Large intestine (tissue), 3 donors: Measurements from ENCODE around the gene ZBTB47. TPM values are rescaled to one million over a fixed set of nuclear protein-coding genes. Genes with fewer than 3 reads are reported as not detected.

ENCODE experiments used
- DNase-seq, 2 donors: peaks; one replicate each; pipeline versions ENCODE4 v3.0.0 to v3.0.0-alpha.2; 2013
- H3K27ac ChIP-seq: one replicate; pipeline ENCODE4 v1.5.1; 2013; ENCODE audit warnings: low read length
- H3K27me3 ChIP-seq: 2 replicates; pipeline ENCODE4 v1.6.1; 2013; ENCODE audit warnings: low read length; ENCODE audit not compliant: control insufficient read depth, insufficient read depth
- H3K36me3 ChIP-seq: 2 replicates; pipeline ENCODE4 v1.6.1; 2013; ENCODE audit warnings: low read length; ENCODE audit not compliant: control insufficient read depth, insufficient read depth
- H3K4me1 ChIP-seq: one replicate; pipeline ENCODE4 v1.6.1; 2013; ENCODE audit warnings: low read length; ENCODE audit not compliant: control insufficient read depth, insufficient read depth
- H3K4me3 ChIP-seq: one replicate; pipeline ENCODE4 v1.5.1; 2013; ENCODE audit warnings: low read length
- H3K9me3 ChIP-seq: one replicate; pipeline ENCODE4 v1.6.1; 2013; ENCODE audit warnings: mild to moderate bottlenecking, low read depth, low read length, moderate library complexity; ENCODE audit not compliant: control insufficient read depth
- WGBS: methylation state at CpG from one replicate; pipeline ENCODE4 v1.1.5; 2013; ENCODE audit warnings: low lambda C conversion rate; ENCODE audit not compliant: insufficient coverage; 5-methylcytosine and 5-hydroxymethylcytosine counted together
- polyA plus RNA-seq: library from polyadenylated mRNA; unstranded; fragments of 120-200 nt; gene quantifications from one replicate; pipeline ENCODE4 v1.2.1, GENCODE V29; 2013

The ZBTB47 gene
- polyA plus RNA-seq, 1 donor = 12.5 TPM

GRCh38 chr3:42635111-42635510 lies 18.4 kb upstream of the ZBTB47 start:
- Histone ChIP-seq H3K27me3 (no peaks in the 10 kb centered on the region), H3K4me3 (no peak overlapping the region), H3K9me3 (no peaks in the 10 kb centered on the region), H3K27ac (no peak overlapping the region), H3K36me3 (peaks cover 87% of the 10 kb centered on the region), H3K4me1 (no peaks in the 10 kb centered on the region)
- no peak for DNase-seq
- WGBS = no CpG with 5 or more reads among the region's 2 CpGs

- Histone ChIP-seq H3K4me1 (no peaks in the 10 kb centered on the region), H3K27me3 (no peaks in the 10 kb centered on the region), H3K36me3 (peaks cover 83% of the 10 kb centered on the region), H3K4me3 (no peak overlapping the region), H3K9me3 (no peaks in the 10 kb centered on the region), H3K27ac (no peak overlapping the region)
- no peak for DNase-seq
- WGBS = 93% methylated on average over 2 of the region's 6 CpGs
These were observed 16.5 kb upstream of the ZBTB47 start for GRCh38 chr3:42637001-42637400.

- no peak overlapping the region for H3K27ac ChIP-seq
- no peak overlapping the region for H3K4me3 ChIP-seq
- no peak for DNase-seq
- peaks cover 85% of the 10 kb centered on the region for H3K36me3 ChIP-seq
- H3K27me3 ChIP-seq = no peaks in the 10 kb centered on the region
- H3K9me3 ChIP-seq = no peaks in the 10 kb centered on the region
- no peaks in the 10 kb centered on the region for H3K4me1 ChIP-seq
- WGBS = 100% methylated on average over 1 of the region's 6 CpGs
These were observed 15.1 kb upstream of the ZBTB47 start for GRCh38 chr3:42638339-42638842.

- Histone ChIP-seq H3K4me1 (no peaks in the 10 kb centered on the region), H3K27ac (no peak overlapping the region), H3K27me3 (no peaks in the 10 kb centered on the region), H3K36me3 (peaks cover 86% of the 10 kb centered on the region), H3K4me3 (no peak overlapping the region), H3K9me3 (no peaks in the 10 kb centered on the region)
- WGBS = 94% methylated on average over 5 of the region's 6 CpGs
- no peak for DNase-seq
These were observed 14.3 kb upstream of the ZBTB47 start for GRCh38 chr3:42639192-42639591.

- H3K4me1 ChIP-seq = no peaks in the 10 kb centered on the region
- peaks cover 90% of the 10 kb centered on the region for H3K36me3 ChIP-seq
- no peaks in the 10 kb centered on the region for H3K27me3 ChIP-seq
- H3K27ac ChIP-seq = no peak overlapping the region
- DNase-seq = no peak
- H3K4me3 ChIP-seq = no peak overlapping the region
- no peaks in the 10 kb centered on the region for H3K9me3 ChIP-seq
These were observed 13.4 kb upstream of the ZBTB47 start for GRCh38 chr3:42640129-42640528.

- WGBS = 100% methylated on average over 1 of the region's 6 CpGs
- Histone ChIP-seq H3K9me3 (no peaks in the 10 kb centered on the region), H3K4me3 (no peak overlapping the region), H3K27me3 (no peaks in the 10 kb centered on the region), H3K27ac (no peak overlapping the region), H3K36me3 (peaks cover 88% of the 10 kb centered on the region), H3K4me1 (no peaks in the 10 kb centered on the region)
- no peak for DNase-seq
These were observed 12.6 kb upstream of the ZBTB47 start for GRCh38 chr3:42640771-42641370.

GRCh38 chr3:42647821-42648459 lies 5.6 kb upstream of the ZBTB47 start:
- DNase-seq = no peak
- Histone ChIP-seq H3K4me1 (peaks cover 8% of the 10 kb centered on the region), H3K36me3 (peaks cover 55% of the 10 kb centered on the region), H3K9me3 (no peaks in the 10 kb centered on the region), H3K27me3 (no peaks in the 10 kb centered on the region), H3K27ac (no peak overlapping the region), H3K4me3 (no peak overlapping the region)
- no CpG with 5 or more reads among the region's 5 CpGs for WGBS

- WGBS = no CpG with 5 or more reads among the region's 2 CpGs
- no peak for DNase-seq
- Histone ChIP-seq H3K4me1 (peaks cover 15% of the 10 kb centered on the region), H3K27ac (no peak overlapping the region), H3K36me3 (peaks cover 45% of the 10 kb centered on the region), H3K27me3 (no peaks in the 10 kb centered on the region), H3K9me3 (no peaks in the 10 kb centered on the region), H3K4me3 (no peak overlapping the region)
These were observed 4.5 kb upstream of the ZBTB47 start for GRCh38 chr3:42649006-42649405.

GRCh38 chr3:42649783-42650182 lies 3.7 kb upstream of the ZBTB47 start:
- H3K27ac ChIP-seq = no peak overlapping the region
- WGBS = no CpG with 5 or more reads among the region's 4 CpGs
- DNase-seq = no peak
- no peaks in the 10 kb centered on the region for H3K9me3 ChIP-seq
- H3K4me1 ChIP-seq = peaks cover 15% of the 10 kb centered on the region
- no peak overlapping the region for H3K4me3 ChIP-seq
- no peaks in the 10 kb centered on the region for H3K27me3 ChIP-seq
- peaks cover 37% of the 10 kb centered on the region for H3K36me3 ChIP-seq

- no peaks in the 10 kb centered on the region for H3K27me3 ChIP-seq
- no peak overlapping the region for H3K27ac ChIP-seq
These were observed 2.0 kb upstream of the ZBTB47 start for GRCh38 chr3:42651248-42652091.

More at GRCh38 chr3:42651248-42652091, 2.0 kb upstream of the ZBTB47 start:
- H3K9me3 ChIP-seq = no peaks in the 10 kb centered on the region
- peaks cover 30% of the 10 kb centered on the region for H3K4me1 ChIP-seq
- peaks cover 26% of the 10 kb centered on the region for H3K36me3 ChIP-seq
- DNase-seq = no peak
- no CpG with 5 or more reads among the region's 9 CpGs for WGBS
- no peak overlapping the region for H3K4me3 ChIP-seq
